ENCODE measurements around the gene DDX24.

- TF ChIP-seq POLR2A (IDR thresholded peaks at IDR 0.05) (no peak), CTCF (IDR thresholded peaks at IDR 0.05) (no peak)
Observed at GRCh38 chr14:94125659-94126418, 44.8 kb upstream of the DDX24 start.

Data from body of pancreas (tissue), 4 donors.